Smooth muscle cell of the brain vasculature (primary cell): ENCODE measurements around the gene GNAZ.

ENCODE experiments used
- DNase-seq: peaks from one replicate; pipeline ENCODE4 v3.0.0-alpha.2; 2012; ENCODE audit warnings: low read depth, low spot score

Gene GNAZ

GRCh38 chr22:23153994-23154393 is 83.7 kb downstream of the GNAZ start:
- DNase-seq, result no peak

GRCh38 chr22:23154461-23154860 is 84.1 kb downstream of the GNAZ start:
- DNase-seq, result no peak

- no peak for DNase-seq
Measured at GRCh38 chr22:23155143-23155542, 84.8 kb downstream of the GNAZ start.

GRCh38 chr22:23155831-23156230 is 85.5 kb downstream of the GNAZ start:
- no peak for DNase-seq

- DNase-seq, result no peak
Measured at GRCh38 chr22:23156286-23156685, 86.0 kb downstream of the GNAZ start.

- no peak for DNase-seq
Measured at GRCh38 chr22:23157560-23158515, 87.5 kb downstream of the GNAZ start.

- no peak for DNase-seq
Measured at GRCh38 chr22:23158516-23159290, 88.4 kb downstream of the GNAZ start.

- DNase-seq, result no peak
Measured at GRCh38 chr22:23159291-23159630, 88.9 kb downstream of the GNAZ start.

- no peak for DNase-seq
Measured at GRCh38 chr22:23161029-23161428, 90.7 kb downstream of the GNAZ start.

GRCh38 chr22:23161574-23161973 is 91.3 kb downstream of the GNAZ start:
- no peak for DNase-seq

GRCh38 chr22:23163665-23164064 is 93.3 kb downstream of the GNAZ start:
- no peak for DNase-seq

GRCh38 chr22:23164091-23164490 is 93.8 kb downstream of the GNAZ start:
- DNase-seq, result no peak

- DNase-seq, result no peak
Measured at GRCh38 chr22:23166042-23166831, 95.9 kb downstream of the GNAZ start.

GRCh38 chr22:23166841-23167616 is 96.7 kb downstream of the GNAZ start:
- no peak for DNase-seq

- no peak for DNase-seq
Measured at GRCh38 chr22:23168391-23169042, 98.2 kb downstream of the GNAZ start.

GRCh38 chr22:23169043-23169406 is 98.7 kb downstream of the GNAZ start:
- no peak for DNase-seq
